ENCODE data around the gene DZIP3.
"Not testable (repeated sequence)": the region's sequence is repeated elsewhere in the genome, so short reads cannot be mapped to it uniquely, and the experiment has no call there.

Gene DZIP3

DNA sequence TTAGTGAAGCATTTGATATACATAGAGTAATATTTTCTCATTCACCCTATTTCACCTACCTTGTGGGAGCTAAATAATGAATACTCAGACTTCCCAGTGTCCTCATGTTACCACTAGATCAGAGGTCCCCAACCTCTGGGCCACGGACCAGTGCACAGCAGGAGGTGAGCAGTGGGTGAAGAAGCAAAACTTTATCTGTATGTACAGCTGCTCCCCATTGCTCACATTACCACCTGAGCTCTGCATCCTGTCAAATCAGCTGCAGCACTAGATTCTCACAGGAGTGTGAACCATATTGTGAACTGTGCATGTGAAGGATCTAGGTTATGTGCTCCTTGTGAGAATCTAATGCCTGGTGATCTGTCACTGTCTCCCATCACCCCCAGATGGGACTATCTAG lies 88.3 kb downstream of the DZIP3 start:
- no peak for DNase-seq (ENCODE audit: low spot score)

DNA sequence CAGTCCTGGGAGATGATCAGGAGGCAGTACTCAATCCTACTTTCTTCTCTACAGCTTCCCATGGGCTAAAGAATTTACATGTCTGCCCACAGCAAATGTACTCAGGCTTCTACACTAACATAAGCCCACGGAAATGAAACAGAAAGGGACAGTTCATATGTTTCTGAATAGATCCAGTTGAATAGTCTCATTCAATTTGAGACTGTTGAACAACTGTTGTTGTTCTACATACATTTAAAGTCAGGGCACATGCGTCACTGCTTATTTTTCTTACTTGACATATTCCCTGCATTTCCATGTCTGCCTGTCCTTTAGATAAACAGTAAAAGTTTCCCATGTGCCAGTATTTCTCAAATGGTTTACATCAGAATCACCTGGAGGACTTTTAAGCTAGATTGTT lies 102.8 kb downstream of the DZIP3 start:
- DNase-seq (ENCODE audit: low spot score), result not testable (repeated sequence)

DNA sequence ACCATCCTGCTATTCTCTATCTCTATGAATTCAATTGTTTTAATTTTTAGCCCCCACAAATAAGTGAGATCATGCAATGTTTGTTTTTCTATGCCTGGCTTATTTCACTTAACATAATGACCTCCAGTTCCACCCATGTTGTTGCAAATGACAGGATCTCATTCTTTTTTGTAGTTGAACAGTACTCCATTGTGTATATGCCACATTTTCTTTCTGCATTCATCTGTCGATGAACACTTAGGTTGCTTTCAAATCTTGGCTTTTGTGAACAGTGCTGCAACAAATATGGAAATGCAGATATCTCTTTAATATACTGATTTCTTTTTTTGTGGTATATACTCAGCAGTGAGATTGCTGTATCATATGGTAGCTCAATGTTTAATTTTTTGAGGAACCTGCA lies 108.9 kb downstream of the DZIP3 start:
- DNase-seq (ENCODE audit: low spot score), result no peak

- no peak for DNase-seq (ENCODE audit: low spot score)
Observed at GRCh38 chr3:108705045-108705444, 115.5 kb downstream of the DZIP3 start.

DNA sequence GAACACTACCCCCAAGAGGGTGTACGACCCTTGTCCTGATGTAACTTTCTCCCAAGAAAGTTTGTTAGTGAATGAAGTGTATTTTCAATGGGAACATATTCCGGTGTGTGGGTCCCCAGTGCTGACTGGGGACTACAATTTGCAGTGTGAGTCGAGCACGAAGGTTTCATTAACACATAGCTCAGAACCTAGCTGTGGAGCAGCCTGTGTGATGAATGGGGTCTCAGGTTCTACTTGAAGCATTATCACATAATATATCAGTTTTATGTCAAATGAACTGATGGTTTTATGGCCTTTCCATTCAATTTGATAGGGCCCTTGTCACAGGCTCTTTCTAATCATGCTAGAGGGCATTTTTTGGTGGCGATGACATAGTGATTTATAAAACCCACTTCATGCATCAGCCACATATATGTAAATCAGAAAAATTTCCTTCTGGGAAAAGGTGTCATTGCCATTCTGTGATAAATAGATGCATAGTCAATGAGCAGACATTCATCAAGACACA lies 123.5 kb downstream of the DZIP3 start:
- no peak for DNase-seq (ENCODE audit: low spot score)

GRCh38 chr3:108713816-108714215 lies 124.3 kb downstream of the DZIP3 start:
- no peak for DNase-seq (ENCODE audit: low spot score)

GRCh38 chr3:108718454-108718853 lies 128.9 kb downstream of the DZIP3 start:
- DNase-seq (ENCODE audit: low spot score), result no peak

GRCh38 chr3:108719178-108719806 lies 129.8 kb downstream of the DZIP3 start:
- no peak for DNase-seq (ENCODE audit: low spot score)

DNA sequence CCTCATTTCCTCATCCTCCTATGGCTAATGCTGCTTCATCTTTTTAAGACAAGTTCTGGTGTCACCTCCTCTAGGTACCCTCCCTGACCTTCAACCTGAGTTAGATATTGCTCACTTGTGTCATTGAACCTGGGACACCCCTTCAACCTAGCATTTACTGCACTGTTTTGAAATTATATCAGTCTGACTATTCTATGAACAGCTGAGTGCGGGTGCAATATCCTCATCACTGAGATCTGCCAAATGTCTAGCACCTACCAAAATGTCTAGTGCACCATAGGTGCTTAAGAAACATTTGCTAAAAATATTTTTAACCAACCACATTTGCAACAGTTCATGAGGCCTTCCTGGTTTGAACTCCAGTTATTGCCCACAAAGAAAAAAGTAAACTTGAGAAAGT lies 133.2 kb downstream of the DZIP3 start:
- DNase-seq (ENCODE audit: low spot score), result no peak

DNA sequence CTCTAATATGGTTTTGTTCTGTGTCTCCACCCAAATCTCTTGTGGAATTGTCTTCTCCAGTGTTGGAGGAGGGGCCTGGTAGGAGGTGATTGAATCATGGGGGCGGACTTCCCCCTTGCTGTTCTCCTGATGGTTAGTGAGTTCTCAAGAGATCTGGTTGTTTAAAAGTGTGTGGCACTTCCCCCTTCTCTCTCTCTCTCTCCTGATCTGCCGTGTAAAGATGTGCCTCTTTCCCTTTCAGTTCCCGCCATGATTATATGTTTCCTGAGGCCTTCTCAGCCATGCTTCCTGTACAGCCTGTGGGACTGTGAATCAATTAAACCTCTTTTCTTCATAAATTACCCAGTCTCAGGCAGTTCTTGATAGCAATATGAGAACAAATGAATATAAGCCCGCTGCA lies 134.6 kb downstream of the DZIP3 start:
- no peak for DNase-seq (ENCODE audit: low spot score)

DNA sequence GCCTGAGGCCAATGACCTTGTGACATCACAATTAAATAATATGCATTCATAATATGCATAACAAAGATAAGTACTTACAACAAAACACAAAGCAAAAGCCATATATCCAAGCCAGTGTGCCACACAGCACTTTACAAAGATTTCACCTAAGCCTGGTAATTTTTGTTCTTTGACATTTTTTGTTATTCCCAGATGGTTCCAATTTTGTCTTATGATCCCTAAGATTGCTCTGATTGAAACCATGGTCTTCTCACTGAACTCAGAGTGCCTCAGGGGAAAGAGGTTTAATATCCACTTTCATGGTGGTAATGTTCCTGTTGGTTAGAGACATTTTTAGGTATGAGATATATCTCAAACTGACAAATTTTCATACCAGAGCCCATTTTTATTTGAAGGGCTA lies 138.6 kb downstream of the DZIP3 start:
- no peak for DNase-seq (ENCODE audit: low spot score)

DNA sequence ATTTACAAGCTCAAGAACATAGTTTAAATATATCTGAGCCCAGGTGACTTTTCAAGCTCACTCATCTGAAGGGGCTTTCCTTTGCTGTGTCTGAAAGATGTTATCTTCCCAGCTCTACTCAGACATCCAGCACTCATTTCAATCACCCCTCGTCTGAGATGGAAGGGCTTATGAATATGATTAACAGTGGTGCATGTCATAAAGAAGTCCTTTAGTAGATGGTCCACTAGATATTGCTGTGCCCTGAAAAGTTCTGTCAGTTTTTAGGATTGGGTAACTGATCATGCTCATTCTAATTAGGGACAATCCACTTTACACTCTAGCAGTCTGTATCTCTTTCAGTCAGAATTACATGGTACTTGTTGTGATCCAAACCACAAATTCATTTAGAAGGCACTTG lies 139.4 kb downstream of the DZIP3 start:
- DNase-seq (ENCODE audit: low spot score), result no peak

DNA sequence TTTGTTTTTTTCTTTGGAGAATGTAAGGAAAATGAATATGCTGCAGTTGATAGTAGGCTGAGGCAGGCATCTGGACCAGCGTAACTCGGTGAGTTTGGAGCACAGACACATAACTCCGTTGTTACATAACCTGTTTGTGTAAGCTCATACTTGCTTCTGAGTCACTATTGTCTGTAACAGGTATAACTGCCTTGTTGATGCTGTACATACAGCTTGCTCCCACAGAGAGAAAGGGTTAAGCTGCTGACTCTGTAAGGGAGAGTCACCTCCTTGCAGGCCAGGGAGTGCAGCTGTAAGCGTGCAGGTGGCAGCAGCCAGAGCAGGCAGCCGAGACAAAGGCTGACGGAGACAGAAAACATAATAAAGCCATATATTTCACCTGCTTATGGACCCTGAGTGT lies 147.3 kb downstream of the DZIP3 start:
- no peak for DNase-seq (ENCODE audit: low spot score)

DNA sequence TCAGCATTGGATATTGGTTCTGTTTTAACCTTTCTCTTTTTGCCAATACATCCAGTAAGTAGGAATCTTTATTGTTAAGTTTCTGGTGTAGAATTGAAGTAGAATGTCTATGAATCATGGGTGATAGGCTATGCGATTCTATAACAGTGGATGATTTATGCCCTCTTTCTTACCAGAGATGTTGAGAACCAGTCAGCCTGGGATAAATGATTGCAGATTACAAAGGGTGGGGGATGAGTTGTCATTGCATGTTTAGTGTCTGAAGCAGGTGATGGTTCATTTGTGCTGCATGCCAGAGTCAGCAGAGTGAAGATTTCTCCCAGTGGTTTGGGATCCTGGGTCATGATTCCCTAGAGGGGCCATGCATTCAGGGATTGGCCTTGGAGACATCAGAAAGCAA lies 153.4 kb downstream of the DZIP3 start:
- DNase-seq (ENCODE audit: low spot score), result no peak
